MCF 10A (cell line): ENCODE measurements around the gene SMURF1. TPM values are rescaled to one million over a fixed set of nuclear protein-coding genes. Genes with fewer than 3 reads are reported as not detected.
"Not testable (repeated sequence)": the region's sequence is repeated elsewhere in the genome, so short reads cannot be mapped to it uniquely, and the experiment has no call there.

Source experiments
- BruUV-seq: library from RNA; stranded (reverse); fragments of 400-500 nt; replicated peaks from 2 replicates; lab custom pipeline; 2021; lab: Mats Ljungman, UMichigan
- CTCF ChIA-PET: fragments of 300-600 bp; sonication (Branson Sonifier 250); formaldehyde crosslinking; extraction: SDS; loops from one replicate; lab custom pipeline; 2021; ENCODE audit warnings: antibody characterized with exemption, inconsistent platforms; lab: Yijun Ruan, JAX
- POLR2A ChIA-PET: fragments of 300-600, 350-650 bp; sonication (Branson Sonifier 250); formaldehyde crosslinking; extraction: SDS; loops from one replicate; lab custom pipeline; 2020; ENCODE audit warnings: antibody characterized with exemption, inconsistent platforms; lab: Yijun Ruan, JAX
- DNase-seq: peaks from one replicate; pipeline ENCODE4 v3.0.0-alpha.2; 2018; ENCODE audit not compliant: unreplicated experiment
- H3K27ac Mint-ChIP-seq: one replicate; pipeline ENCODE4 v1.8.0; 2022; ENCODE audit warnings: mild to moderate bottlenecking, low read depth, mixed read lengths; ENCODE audit not compliant: unreplicated experiment
- H3K27me3 Mint-ChIP-seq: one replicate; pipeline ENCODE4 v1.8.0; 2022; ENCODE audit warnings: mixed read lengths; ENCODE audit not compliant: insufficient read depth, unreplicated experiment
- H3K36me3 Mint-ChIP-seq: one replicate; pipeline ENCODE4 v1.8.0; 2022; ENCODE audit warnings: mild to moderate bottlenecking, moderate library complexity, mixed read lengths; ENCODE audit not compliant: insufficient read depth, unreplicated experiment
- H3K4me1 Mint-ChIP-seq: one replicate; pipeline ENCODE4 v1.8.0; 2022; ENCODE audit warnings: mixed read lengths; ENCODE audit not compliant: insufficient read depth, unreplicated experiment
- H3K4me3 Mint-ChIP-seq: one replicate; pipeline ENCODE4 v1.8.0; 2022; ENCODE audit warnings: mild to moderate bottlenecking, moderate library complexity, mixed read lengths; ENCODE audit not compliant: unreplicated experiment
- H3K9me3 Mint-ChIP-seq: one replicate; pipeline ENCODE4 v1.8.0; 2022; ENCODE audit warnings: mixed read lengths; ENCODE audit not compliant: unreplicated experiment
- intact Hi-C: fragments of 100-400 bp; cut with micrococcal nuclease; formaldehyde crosslinking; loops from 2 replicates; pipeline ENCODE4 v1.14.1; 2022
- total RNA-seq: library from RNA; stranded (reverse); gene quantifications from 2 replicates; pipeline ENCODE4 v1.2.3, GENCODE V29; 2022
- TF ChIP-seq, protein P1 (sequence below): fragments of 200-600 bp; IDR thresholded peaks from one replicate; pipeline ENCODE4 v1.8.0; 2022; ENCODE audit warnings: antibody characterized with exemption, mild to moderate bottlenecking; ENCODE audit not compliant: unreplicated experiment

The SMURF1 gene
- total RNA-seq, 1 experiment from 2014 or later, result 19.9 TPM

DNA sequence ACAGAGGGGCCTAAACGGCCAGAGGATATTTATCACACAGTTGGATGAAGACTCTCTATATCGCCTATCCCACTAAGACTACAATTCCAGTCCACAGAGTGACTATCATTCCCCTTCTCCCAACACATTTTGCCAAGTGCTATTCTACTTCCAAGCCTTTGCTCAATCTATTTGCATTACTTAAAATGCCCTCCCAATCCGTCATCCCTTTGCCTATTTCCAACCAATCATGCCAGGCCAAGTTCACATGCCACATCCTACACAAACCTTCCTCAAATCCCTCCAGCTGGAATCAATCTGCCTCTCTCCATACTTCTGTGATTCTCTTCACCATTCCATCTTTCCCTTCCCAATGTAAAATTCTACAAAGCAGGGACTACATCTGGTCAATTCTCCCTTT lies 38.2 kb downstream of the SMURF1 start:
- no TSS peak for BruUV-seq
- Mint-ChIP-seq H3K36me3 (peaks cover 4% of the 10 kb centered on the region), H3K27ac (peak overlapping the region; percentile 43), H3K4me3 (no peak overlapping the region), H3K27me3 (no peaks in the 10 kb centered on the region), H3K9me3 (no peaks in the 10 kb centered on the region), H3K4me1 (peaks cover 56% of the 10 kb centered on the region)
- TF ChIP-seq, protein P1, sequence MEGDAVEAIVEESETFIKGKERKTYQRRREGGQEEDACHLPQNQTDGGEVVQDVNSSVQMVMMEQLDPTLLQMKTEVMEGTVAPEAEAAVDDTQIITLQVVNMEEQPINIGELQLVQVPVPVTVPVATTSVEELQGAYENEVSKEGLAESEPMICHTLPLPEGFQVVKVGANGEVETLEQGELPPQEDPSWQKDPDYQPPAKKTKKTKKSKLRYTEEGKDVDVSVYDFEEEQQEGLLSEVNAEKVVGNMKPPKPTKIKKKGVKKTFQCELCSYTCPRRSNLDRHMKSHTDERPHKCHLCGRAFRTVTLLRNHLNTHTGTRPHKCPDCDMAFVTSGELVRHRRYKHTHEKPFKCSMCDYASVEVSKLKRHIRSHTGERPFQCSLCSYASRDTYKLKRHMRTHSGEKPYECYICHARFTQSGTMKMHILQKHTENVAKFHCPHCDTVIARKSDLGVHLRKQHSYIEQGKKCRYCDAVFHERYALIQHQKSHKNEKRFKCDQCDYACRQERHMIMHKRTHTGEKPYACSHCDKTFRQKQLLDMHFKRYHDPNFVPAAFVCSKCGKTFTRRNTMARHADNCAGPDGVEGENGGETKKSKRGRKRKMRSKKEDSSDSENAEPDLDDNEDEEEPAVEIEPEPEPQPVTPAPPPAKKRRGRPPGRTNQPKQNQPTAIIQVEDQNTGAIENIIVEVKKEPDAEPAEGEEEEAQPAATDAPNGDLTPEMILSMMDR, result no peak
- ChIA-PET POLR2A (interaction anchor here (0.7 to 2.1 kb wide), 2 partner anchors 37 to 396 kb away, joined by 3 to 6 read pairs; no protein-coding TSS in a partner anchor), CTCF (interaction anchor here (0.6 kb wide), 1 partner anchor 206 kb away, joined by 3 read pairs; no protein-coding TSS in a partner anchor)
- intact Hi-C loops, result no loop called here
- no peak for DNase-seq

DNA sequence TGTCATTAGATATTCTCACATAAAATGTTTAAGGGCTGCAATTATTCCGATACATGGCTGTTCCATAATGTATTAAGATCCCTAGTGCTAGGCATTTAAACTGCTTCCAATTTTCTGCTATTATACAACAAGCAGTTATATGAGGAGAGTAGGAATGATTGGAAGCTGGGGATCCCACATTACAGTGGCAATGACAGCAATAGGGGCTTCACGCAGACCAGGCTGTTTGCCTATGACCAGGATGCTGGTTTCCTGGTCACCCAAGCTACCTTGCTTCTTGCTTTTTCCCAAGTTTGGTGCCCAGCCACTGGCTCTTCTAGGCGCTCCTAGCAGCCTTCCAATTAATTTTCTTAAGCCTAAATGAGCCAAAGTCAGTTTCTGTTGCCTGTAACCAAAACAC lies 39.3 kb downstream of the SMURF1 start:
- ChIA-PET POLR2A (interaction anchor here (0.6 to 0.7 kb wide), 2 partner anchors 125 to 503 kb away, joined by 3 read pairs; no protein-coding TSS in a partner anchor), CTCF (interaction anchor here (0.6 kb wide), 1 partner anchor 175 kb away, joined by 4 read pairs; no protein-coding TSS in a partner anchor)
- Mint-ChIP-seq H3K27ac (peak overlapping the region; percentile 95), H3K36me3 (peaks cover 4% of the 10 kb centered on the region), H3K9me3 (no peaks in the 10 kb centered on the region), H3K27me3 (no peaks in the 10 kb centered on the region), H3K4me3 (no peak overlapping the region), H3K4me1 (peaks cover 52% of the 10 kb centered on the region)
- BruUV-seq, result no TSS peak
- TF ChIP-seq, protein P1, result no peak
- no peak for DNase-seq
- intact Hi-C loops, result no loop called here

DNA sequence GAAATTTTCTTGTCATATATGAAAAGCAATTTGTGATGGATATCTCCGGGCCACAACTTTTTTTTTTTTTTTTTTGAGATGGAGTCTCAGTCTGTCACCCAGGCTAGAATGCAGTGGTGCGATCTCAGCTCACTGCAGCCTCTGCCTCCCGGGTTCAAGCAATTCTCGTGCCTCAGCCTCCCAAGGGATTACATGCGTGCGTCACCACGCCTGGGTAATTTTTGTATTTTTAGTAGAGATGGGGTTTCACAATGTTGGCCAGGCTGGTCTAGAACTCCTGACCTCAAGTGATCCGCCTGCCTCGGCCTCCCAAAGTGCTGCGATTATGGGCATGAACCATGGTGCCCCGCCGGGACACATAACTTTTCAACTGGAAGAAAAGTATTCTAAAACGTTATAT lies 40.1 kb downstream of the SMURF1 start:
- Mint-ChIP-seq H3K4me1 (peaks cover 47% of the 10 kb centered on the region), H3K27ac (peak overlapping the region; percentile 95)
- CTCF ChIA-PET, result interaction anchor here (0.6 kb wide), 1 partner anchor 50 kb away, joined by 3 read pairs; no protein-coding TSS in a partner anchor
- POLR2A ChIA-PET, result interaction anchor here (2.1 to 2.2 kb wide), 2 partner anchors 8 to 38 kb away, joined by 10 to 16 read pairs; no protein-coding TSS in a partner anchor
- H3K27me3 Mint-ChIP-seq, H3K36me3 Mint-ChIP-seq, H3K9me3 Mint-ChIP-seq, BruUV-seq, H3K4me3 Mint-ChIP-seq, DNase-seq: not testable (repeated sequence)
- intact Hi-C loops, result loop anchor here (2.0 kb wide), 1 partner anchor 39 kb away; no protein-coding TSS in a partner anchor

- POLR2A ChIA-PET, result interaction anchor here (0.6 to 2.2 kb wide), 8 partner anchors 9 to 1022 kb away, joined by 3 to 16 read pairs (median 4); partner anchors contain the start of gene ARPC1A
- peak; percentile 70 for DNase-seq
- peaks cover 4% of the 10 kb centered on the region for H3K36me3 Mint-ChIP-seq
- TF ChIP-seq, protein P1, result no peak
- no peaks in the 10 kb centered on the region for H3K27me3 Mint-ChIP-seq
- BruUV-seq, result no TSS peak
- intact Hi-C loops, result loop anchor here (2.0 kb wide), 1 partner anchor 40 kb away; no protein-coding TSS in a partner anchor
- CTCF ChIA-PET, result interaction anchor here (0.6 to 1.0 kb wide), 3 partner anchors 18 to 987 kb away, joined by 3 to 12 read pairs (median 3); no protein-coding TSS in a partner anchor
- H3K9me3 Mint-ChIP-seq, result no peaks in the 10 kb centered on the region
- peaks cover 50% of the 10 kb centered on the region for H3K4me1 Mint-ChIP-seq
- H3K4me3 Mint-ChIP-seq, result peak overlapping the region; percentile 54
- H3K27ac Mint-ChIP-seq, result peak overlapping the region; percentile 95
These were observed 40.9 kb downstream of the SMURF1 start for GRCh38 chr7:99102809-99103690.
